ENCODE results near the gene ADGRA1.

ADGRA1 gene

DNA sequence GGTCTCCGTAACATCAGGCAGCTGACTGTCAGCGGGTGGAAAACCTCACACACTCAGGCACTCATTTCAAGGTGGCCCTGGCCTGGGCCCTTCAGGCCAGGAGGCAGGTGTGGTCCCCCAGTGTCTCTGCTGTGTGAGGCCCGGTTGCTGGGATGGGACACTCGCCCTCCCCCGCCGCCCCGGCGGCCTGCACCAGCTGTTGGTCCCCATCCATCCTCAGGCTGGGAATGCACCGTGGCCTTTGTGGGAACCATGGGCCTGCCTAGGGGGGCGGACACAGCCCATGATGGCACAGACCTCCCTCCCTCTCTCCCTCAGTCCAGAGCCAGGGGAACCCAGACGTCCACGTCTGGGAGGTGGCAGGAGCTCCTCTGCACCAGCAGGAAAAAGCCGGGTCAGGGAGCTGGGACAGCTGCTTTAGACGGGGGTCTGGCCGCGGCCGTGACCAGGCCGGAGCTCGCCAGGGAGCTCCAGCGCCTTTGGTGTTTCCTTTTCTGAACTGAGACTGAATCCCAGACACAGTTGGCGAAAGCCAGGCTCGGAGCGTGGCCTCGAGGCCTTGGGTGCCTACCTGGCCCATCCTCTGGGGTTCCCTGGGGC, 15.7 kb downstream of the ADGRA1 start:
- Histone ChIP-seq H3K79me1 (replicated peaks; ENCODE audit: low read length, poor library complexity, severe bottlenecking) (no peaks in the 10 kb centered on the region), H4K91ac (ENCODE audit: low read length) (no peak overlapping the region), H3K27me3 (ENCODE audit: control insufficient read depth in 1 of 2, insufficient read depth in 1 of 2, low read length in 2 of 2) (peaks cover 7 to 67% of the 10 kb centered on the region in 2 experiments), H3K18ac (ENCODE audit: low read depth in 1 of 2, low read length in 2 of 2) (no peak overlapping the region), H3K9ac (ENCODE audit: low read length) (no peak overlapping the region), H2BK15ac (ENCODE audit: low read depth, poor library complexity, severe bottlenecking) (no peak overlapping the region), H3K4me2 (ENCODE audit: low read length, poor library complexity, severe bottlenecking) (no peak overlapping the region), H3K4me3 (ENCODE audit: insufficient read depth in 1 of 2, low read depth in 1 of 2, low read length in 2 of 2) (no peak overlapping the region), H2AFZ (ENCODE audit: low read depth, low read length) (no peak overlapping the region), H2AK5ac (ENCODE audit: low read length, severe bottlenecking) (no peak overlapping the region), H3K14ac (ENCODE audit: low read length in 2 of 2) (no peak overlapping the region), H3K36me3 (ENCODE audit: control insufficient read depth in 1 of 2, insufficient read depth in 2 of 2, low read depth in 1 of 2, low read length in 2 of 2) (no peaks in the 10 kb centered on the region), H3K27ac (ENCODE audit: low read length, poor library complexity, severe bottlenecking) (no peak overlapping the region), H2BK120ac (ENCODE audit: low read depth, low read length) (no peak overlapping the region), H2BK5ac (ENCODE audit: low read depth, low read length, poor library complexity, severe bottlenecking) (no peak overlapping the region), H4K8ac (ENCODE audit: low read length) (no peak overlapping the region), H2BK12ac (ENCODE audit: low read length in 2 of 2) (no peak overlapping the region), H3K9me3 (ENCODE audit: control insufficient read depth, low read length) (peaks cover 19% of the 10 kb centered on the region), H3K23ac (ENCODE audit: low read length in 2 of 2) (no peak overlapping the region), H3K4me1 (ENCODE audit: control insufficient read depth, insufficient read depth, low read depth, low read length) (peaks cover 2% of the 10 kb centered on the region), H3K4ac (ENCODE audit: low read depth in 1 of 2, low read length in 2 of 2) (no peak overlapping the region)
- DNase-seq: no peak
- WGBS: 91% methylated on average over 23 of the region's 24 CpGs

- Histone ChIP-seq H2AFZ (ENCODE audit: low read depth, low read length) (no peak overlapping the region), H3K4me2 (ENCODE audit: low read length, poor library complexity, severe bottlenecking) (no peak overlapping the region)
Measured at GRCh38 chr10:133104068-133104962, 16.6 kb downstream of the ADGRA1 start.

DNA sequence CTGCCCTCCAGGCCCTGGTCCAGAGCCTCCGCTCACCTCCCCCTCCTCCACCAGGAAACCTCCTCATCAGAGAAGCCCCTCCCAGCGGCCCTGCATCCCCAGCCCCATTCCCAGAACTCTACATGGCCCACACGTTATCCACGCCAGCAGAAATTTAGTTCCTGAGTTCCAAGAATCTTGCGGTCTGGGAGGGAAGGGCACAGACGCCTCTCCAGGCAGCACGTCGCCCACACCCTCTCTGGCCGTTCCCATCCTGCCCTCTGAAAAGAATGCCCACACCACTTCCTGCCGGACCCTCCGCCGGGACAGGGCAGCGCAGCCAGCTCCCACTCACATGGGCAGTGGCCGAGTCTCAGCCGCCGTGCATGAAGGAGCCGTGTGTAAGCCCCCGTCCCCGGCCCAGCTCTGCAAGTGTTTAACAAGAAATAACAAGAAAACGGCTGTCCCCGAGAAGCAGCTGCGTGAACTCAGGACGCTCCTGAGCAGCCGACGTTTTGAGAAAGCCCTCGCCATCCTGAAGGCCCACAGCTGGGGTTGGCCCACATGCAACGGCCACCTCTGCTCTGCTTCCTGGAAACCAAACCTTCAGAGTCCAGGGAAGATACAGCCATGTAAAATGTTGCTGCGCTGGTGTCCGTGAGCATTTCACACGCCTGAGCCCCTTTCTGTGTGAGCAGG, 17.4 kb downstream of the ADGRA1 start:
- no peak for DNase-seq
- Histone ChIP-seq H3K9me3 (ENCODE audit: control insufficient read depth, low read length) (peaks cover 21% of the 10 kb centered on the region), H2BK15ac (ENCODE audit: low read depth, poor library complexity, severe bottlenecking) (no peak overlapping the region), H3K14ac (ENCODE audit: low read length in 2 of 2) (no peak overlapping the region), H3K9ac (ENCODE audit: low read length) (no peak overlapping the region), H3K4me2 (ENCODE audit: low read length, poor library complexity, severe bottlenecking) (no peak overlapping the region), H3K4me1 (ENCODE audit: control insufficient read depth, insufficient read depth, low read depth, low read length) (peaks cover 2% of the 10 kb centered on the region), H3K4ac (ENCODE audit: low read depth in 1 of 2, low read length in 2 of 2) (no peak overlapping the region), H3K79me1 (replicated peaks; ENCODE audit: low read length, poor library complexity, severe bottlenecking) (no peaks in the 10 kb centered on the region), H2BK120ac (ENCODE audit: low read depth, low read length) (no peak overlapping the region), H3K27me3 (ENCODE audit: control insufficient read depth in 1 of 2, insufficient read depth in 1 of 2, low read length in 2 of 2) (peaks cover 7 to 65% of the 10 kb centered on the region in 2 experiments), H3K23ac (ENCODE audit: low read length in 2 of 2) (no peak overlapping the region), H3K4me3 (ENCODE audit: insufficient read depth in 1 of 2, low read depth in 1 of 2, low read length in 2 of 2) (no peak overlapping the region), H2AK5ac (ENCODE audit: low read length, severe bottlenecking) (no peak overlapping the region), H3K18ac (ENCODE audit: low read depth in 1 of 2, low read length in 2 of 2) (no peak overlapping the region), H3K36me3 (ENCODE audit: control insufficient read depth in 1 of 2, insufficient read depth in 2 of 2, low read depth in 1 of 2, low read length in 2 of 2) (no peaks in the 10 kb centered on the region), H4K91ac (ENCODE audit: low read length) (no peak overlapping the region), H2BK12ac (ENCODE audit: low read length in 2 of 2) (no peak overlapping the region), H4K8ac (ENCODE audit: low read length) (no peak overlapping the region), H2AFZ (ENCODE audit: low read depth, low read length) (no peak overlapping the region), H2BK5ac (ENCODE audit: low read depth, low read length, poor library complexity, severe bottlenecking) (no peak overlapping the region), H3K27ac (ENCODE audit: low read length, poor library complexity, severe bottlenecking) (no peak overlapping the region)
- WGBS: 86% methylated on average over 30 of the region's 30 CpGs

More at GRCh38 chr10:133104068-133104962, 16.6 kb downstream of the ADGRA1 start:
- Histone ChIP-seq H3K23ac (ENCODE audit: low read length in 2 of 2) (no peak overlapping the region), H4K91ac (ENCODE audit: low read length) (no peak overlapping the region), H2BK5ac (ENCODE audit: low read depth, low read length, poor library complexity, severe bottlenecking) (no peak overlapping the region), H4K8ac (ENCODE audit: low read length) (no peak overlapping the region), H3K14ac (ENCODE audit: low read length in 2 of 2) (no peak overlapping the region), H3K79me1 (replicated peaks; ENCODE audit: low read length, poor library complexity, severe bottlenecking) (no peaks in the 10 kb centered on the region), H3K4me1 (ENCODE audit: control insufficient read depth, insufficient read depth, low read depth, low read length) (peaks cover 2% of the 10 kb centered on the region), H3K4me3 (ENCODE audit: insufficient read depth in 1 of 2, low read depth in 1 of 2, low read length in 2 of 2) (no peak overlapping the region), H3K9ac (ENCODE audit: low read length) (no peak overlapping the region), H3K18ac (ENCODE audit: low read depth in 1 of 2, low read length in 2 of 2) (no peak overlapping the region), H2BK120ac (ENCODE audit: low read depth, low read length) (no peak overlapping the region), H3K27me3 (ENCODE audit: control insufficient read depth in 1 of 2, insufficient read depth in 1 of 2, low read length in 2 of 2) (peaks cover 7 to 67% of the 10 kb centered on the region in 2 experiments), H3K9me3 (ENCODE audit: control insufficient read depth, low read length) (peaks cover 21% of the 10 kb centered on the region), H2BK12ac (ENCODE audit: low read length in 2 of 2) (no peak overlapping the region), H3K36me3 (ENCODE audit: control insufficient read depth in 1 of 2, insufficient read depth in 2 of 2, low read depth in 1 of 2, low read length in 2 of 2) (no peaks in the 10 kb centered on the region), H2AK5ac (ENCODE audit: low read length, severe bottlenecking) (no peak overlapping the region), H3K27ac (ENCODE audit: low read length, poor library complexity, severe bottlenecking) (no peak overlapping the region), H2BK15ac (ENCODE audit: low read depth, poor library complexity, severe bottlenecking) (no peak overlapping the region), H3K4ac (ENCODE audit: low read depth in 1 of 2, low read length in 2 of 2) (no peak overlapping the region)
- no peak for DNase-seq
- 86% methylated on average over 36 of the region's 40 CpGs for WGBS

Data from mesenchymal stem cell (in vitro differentiated cells and primary cell).